ENCODE results near the gene PPARG. TPM values are rescaled to one million over a fixed set of nuclear protein-coding genes. Genes with fewer than 3 reads are reported as not detected.

PPARG gene
- total RNA-seq, 4 donors from 2014 or later: 199 to 374 (median 218) TPM

- ATAC-seq (ENCODE audit: low FRiP score) (no peak), DNase-seq (ENCODE audit: low spot score) (no peak)
- TF ChIP-seq CTCF (IDR thresholded peaks at IDR 0.05): no peak
Observed at GRCh38 chr3:12309716-12310115, 20.8 kb downstream of the PPARG start.

- DNase-seq (ENCODE audit: low spot score): no peak
- no peak for TF ChIP-seq CTCF (IDR thresholded peaks at IDR 0.05)
- no peak for ATAC-seq (ENCODE audit: low FRiP score)
Observed at GRCh38 chr3:12312010-12312409, 23.1 kb downstream of the PPARG start.

- no peak for TF ChIP-seq CTCF (IDR thresholded peaks at IDR 0.05)
- ATAC-seq (ENCODE audit: low FRiP score): no peak
- DNase-seq (ENCODE audit: low spot score): no peak
Observed at GRCh38 chr3:12313519-12313918, 24.6 kb downstream of the PPARG start.

- TF ChIP-seq CTCF (IDR thresholded peaks at IDR 0.05): no peak
- no peak for DNase-seq (ENCODE audit: low spot score)
Observed at GRCh38 chr3:12316253-12316652, 27.4 kb downstream of the PPARG start.

DNA sequence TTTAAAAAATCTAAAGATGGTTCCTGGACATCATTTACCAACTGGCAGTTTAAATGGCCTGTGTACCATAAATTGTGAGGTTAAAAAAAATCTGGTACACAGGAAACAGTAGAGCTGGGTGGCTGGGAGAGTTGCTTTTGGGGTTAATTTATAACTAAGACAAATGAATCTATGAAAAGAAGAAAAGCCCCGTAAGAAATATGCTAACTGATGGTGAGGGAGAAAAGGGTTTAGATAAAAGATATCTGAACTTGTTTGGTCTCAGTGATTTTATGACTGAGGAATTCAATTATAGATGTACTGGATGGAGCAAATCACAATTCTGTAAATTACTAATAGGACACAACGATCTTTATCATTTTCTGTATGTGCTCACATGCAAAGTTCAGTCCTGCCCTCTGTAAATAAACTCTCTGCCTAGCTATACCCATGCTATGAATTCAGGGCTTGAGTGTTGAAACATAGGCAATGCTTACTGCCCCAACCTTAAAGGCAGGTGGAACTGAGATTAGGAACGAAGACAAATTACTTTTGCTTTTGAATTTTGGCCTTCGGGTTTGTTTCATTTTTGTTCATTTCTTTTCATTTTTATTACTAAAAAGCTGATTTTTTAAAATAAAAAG lies 28.0 kb downstream of the PPARG start:
- no peak for ATAC-seq (ENCODE audit: low FRiP score)
- no peak for TF ChIP-seq CTCF (IDR thresholded peaks at IDR 0.05)
- no peak for DNase-seq (ENCODE audit: low spot score)

More at GRCh38 chr3:12316253-12316652, 27.4 kb downstream of the PPARG start:
- no peak for ATAC-seq (ENCODE audit: low FRiP score)

GRCh38 chr3:12317914-12318313 lies 29.0 kb downstream of the PPARG start:
- TF ChIP-seq CTCF (IDR thresholded peaks at IDR 0.05): no peak
- ATAC-seq (ENCODE audit: low FRiP score) (no peak), DNase-seq (ENCODE audit: low spot score) (no peak)

Measured in omental fat pad (tissue), 4 donors.